NCI-H1436 treated with DMSO at 0.1 percent for 48 hours (cell line): ENCODE results near the gene NECTIN4.
"Not testable (repeated sequence)": the region's sequence is repeated elsewhere in the genome, so short reads cannot be mapped to it uniquely, and the experiment has no call there.

ENCODE experiments used
- DNase-seq: peaks from one replicate; lab custom pipeline; 2025; lab: John Stamatoyannopoulos, UW

NECTIN4 gene

DNA sequence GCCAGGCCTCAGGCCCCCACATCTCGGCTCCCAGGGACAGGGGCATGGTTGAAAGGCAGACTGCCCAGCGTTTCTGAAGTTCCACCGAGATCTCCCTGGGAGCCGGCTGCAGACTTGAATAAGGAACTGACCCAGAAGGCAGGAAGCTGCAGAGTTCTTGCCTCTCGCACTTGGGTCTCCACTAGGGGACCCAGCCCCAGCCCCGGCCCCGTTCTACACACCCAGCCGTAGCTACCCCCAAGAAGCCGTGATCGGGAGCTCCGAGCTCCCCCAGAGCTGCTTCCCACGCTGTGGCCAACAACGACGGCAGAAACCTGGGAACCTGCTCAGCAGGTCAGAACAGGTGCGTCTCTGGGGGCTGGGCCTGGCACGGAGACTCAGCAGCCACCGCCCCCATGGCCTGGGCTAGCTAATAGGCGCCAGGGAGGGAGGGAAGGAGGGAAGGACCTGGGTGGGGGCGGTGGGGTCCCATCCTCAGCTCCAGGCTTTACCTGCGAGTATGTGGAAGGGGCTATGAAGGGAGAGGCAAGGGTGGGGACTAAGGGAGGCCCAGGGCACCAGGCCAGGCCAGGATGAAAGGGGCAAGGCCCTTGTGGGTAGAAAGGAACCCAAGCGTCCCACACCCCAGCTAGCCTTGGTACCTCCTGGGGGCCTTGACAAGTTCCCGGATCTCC is at the start of gene NECTIN4:
Gene NECTIN4 (minus strand): TSS at position 308 of the 674 bp plus-strand sequence. CDS start 262 bp downstream, at position 46.
- DNase-seq = no peak

- DNase-seq = no peak
Observed at GRCh38 chr1:161138431-161138830, 49.1 kb upstream of the NECTIN4 start.

- no peak for DNase-seq
Observed at GRCh38 chr1:161137881-161138280, 48.5 kb upstream of the NECTIN4 start.

DNA sequence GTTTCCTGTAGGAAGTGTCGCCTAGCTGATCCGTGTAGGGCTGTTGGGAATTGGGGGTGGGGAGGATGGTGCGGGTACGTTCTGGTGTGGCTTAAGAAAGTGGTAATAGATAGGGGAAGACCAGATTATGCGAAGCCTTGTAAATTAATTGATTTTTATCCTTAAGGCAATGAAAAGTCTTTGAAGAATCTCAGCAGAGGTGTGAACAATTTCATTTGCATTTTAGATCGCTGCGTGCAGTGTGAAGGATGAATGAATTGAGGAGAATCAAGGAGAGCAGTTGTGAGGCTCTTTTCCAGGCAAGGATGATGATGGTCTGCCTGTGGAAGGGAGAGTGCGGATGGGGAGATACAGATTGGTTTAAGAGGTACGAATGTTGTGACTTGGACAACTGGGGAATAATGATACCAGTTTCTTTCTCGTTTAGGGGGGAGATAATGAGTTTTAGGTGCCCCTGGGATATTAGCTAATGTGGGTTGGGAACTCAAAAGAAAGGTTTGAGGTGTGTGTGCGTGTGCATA is 43.9 kb upstream of the NECTIN4 start:
- no peak for DNase-seq

- peak; percentile 85 for DNase-seq
Observed at GRCh38 chr1:161132410-161133219, 43.3 kb upstream of the NECTIN4 start, which contains the start of gene DEDD. Gene DEDD (minus strand): TSS chr1:161132667. CDS start chr1:161124462, 8,205 bp downstream.

DNA sequence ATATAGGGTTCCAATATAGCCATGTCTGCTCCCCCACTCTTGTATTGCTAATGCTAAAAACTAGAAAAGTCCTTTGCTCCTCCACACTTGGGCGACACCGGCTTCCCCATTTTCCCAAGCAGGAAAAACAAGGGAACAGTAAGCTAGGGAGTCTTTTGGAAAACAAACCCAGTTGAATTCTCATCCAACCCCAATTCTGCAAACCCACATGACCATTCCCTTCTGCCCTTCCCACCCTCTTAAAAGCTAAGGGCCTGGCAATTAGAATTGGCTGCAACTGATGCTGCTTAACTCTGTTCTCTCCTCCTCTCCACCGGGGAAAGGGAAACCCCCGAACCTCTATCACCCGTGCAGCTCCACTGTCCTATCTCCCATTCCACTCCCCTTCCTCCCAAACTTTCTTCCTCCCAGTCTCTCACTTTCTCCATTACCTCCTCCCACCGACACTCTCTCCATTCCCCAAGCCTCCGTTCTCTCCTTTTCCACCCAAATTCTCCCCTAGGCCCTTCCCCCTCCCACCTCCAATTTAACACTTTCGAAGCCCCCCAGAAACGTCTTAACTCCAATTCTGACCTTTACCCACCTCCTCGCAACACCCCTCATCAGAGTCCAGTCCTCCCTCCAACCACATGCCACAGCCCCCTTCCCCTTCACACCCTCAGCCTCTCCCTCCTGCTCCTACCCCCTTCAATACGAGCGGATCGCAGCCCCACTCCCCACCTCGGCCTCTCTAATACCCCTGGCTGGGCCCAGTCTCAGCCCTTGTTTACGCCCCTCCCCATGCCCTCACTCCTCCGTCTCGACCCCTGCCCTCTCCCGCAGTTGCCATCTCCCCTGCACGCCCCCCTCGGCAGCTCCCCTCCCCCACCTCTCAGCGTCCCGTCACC is 42.4 kb upstream of the NECTIN4 start:
- DNase-seq = no peak

GRCh38 chr1:161130266-161130665 is 40.9 kb upstream of the NECTIN4 start:
- no peak for DNase-seq

DNA sequence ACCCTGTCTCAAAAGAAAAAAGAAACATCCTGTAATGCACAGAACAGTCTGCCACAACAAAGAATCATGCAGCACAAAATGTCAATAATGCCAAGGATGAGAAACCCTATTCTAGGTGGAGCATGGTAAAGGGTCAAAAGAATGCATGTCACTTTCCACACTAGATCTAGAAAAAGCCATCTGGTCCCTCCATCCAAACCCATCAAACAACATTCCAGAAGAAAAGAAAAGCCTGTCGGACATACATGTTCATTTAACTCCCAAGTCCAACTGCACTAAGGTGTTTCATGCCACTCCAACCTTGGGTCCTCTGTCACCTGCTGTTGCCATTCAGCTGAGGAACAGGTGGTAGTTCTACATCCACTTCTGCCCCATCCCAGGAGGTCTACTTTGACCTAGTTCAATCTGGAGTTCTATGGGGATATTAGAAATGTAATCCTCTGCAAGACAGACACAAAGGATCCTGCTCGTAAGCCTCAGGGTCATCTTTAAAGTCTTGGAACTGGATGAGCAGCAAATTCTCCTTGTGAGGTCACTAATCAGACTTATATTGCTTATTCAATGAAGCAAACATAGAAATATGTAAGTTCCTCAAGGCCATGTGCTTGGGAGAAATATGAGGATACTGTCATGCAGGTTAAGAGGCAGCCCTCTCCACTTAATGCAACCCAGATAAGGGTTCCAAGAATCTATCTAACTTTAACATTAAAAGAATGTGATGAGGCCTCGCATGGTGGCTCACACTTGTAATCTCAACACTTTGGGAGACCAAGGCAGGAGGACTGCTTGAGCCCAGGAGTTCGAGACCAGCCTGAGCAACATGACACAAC is 39.4 kb upstream of the NECTIN4 start:
- DNase-seq = no peak

GRCh38 chr1:161127649-161128048 is 38.3 kb upstream of the NECTIN4 start:
- no peak for DNase-seq

GRCh38 chr1:161122967-161123366 is 33.6 kb upstream of the NECTIN4 start:
- no peak for DNase-seq

DNA sequence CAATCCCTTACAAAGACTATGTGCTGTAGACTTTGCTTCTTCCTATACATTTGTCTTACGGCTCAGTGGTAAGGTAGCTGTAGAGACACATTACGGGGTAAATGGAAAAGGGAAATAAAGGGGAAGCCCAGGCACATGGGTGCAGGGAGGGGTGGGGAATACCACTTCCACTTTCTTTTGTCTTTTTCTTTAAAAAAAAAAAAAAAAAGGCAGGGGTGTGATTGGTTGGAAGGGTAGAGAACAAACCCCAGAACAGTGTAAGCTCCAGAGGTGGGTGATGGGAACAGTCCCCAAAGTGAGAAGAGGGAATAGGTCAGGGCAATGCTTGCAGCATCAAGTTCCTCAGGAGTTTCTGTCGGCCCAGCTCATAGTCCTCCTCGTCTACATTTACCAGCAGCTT is 32.5 kb upstream of the NECTIN4 start:
- DNase-seq = no peak

- DNase-seq = no peak
Observed at GRCh38 chr1:161121042-161121650, 31.8 kb upstream of the NECTIN4 start.

DNA sequence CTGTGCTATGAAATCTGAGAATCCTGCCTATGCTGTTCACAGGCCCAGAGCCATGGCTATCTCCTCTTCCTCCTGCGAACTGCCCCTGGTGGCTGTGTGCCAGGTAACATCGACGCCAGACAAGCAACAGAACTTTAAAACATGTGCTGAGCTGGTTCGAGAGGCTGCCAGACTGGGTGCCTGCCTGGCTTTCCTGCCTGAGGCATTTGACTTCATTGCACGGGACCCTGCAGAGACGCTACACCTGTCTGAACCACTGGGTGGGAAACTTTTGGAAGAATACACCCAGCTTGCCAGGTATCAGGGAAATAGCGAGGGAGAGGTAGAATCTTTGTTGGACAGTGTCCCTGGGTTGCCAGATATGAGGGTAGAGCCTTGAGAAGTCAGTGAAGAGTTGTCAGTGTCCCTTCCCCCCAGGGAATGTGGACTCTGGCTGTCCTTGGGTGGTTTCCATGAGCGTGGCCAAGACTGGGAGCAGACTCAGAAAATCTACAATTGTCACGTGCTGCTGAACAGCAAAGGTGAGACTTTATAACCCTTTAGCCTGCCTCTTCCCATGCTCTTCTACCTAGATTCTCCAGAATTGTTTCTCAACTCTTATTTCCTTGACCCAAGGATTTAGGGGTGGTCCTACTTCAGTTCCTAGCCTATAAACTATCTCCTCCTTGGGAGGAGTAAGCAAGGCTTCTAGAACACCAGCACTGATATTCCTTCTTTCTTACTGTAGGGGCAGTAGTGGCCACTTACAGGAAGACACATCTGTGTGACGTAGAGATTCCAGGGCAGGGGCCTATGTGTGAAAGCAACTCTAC is 29.9 kb upstream of the NECTIN4 start:
- DNase-seq = no peak

DNA sequence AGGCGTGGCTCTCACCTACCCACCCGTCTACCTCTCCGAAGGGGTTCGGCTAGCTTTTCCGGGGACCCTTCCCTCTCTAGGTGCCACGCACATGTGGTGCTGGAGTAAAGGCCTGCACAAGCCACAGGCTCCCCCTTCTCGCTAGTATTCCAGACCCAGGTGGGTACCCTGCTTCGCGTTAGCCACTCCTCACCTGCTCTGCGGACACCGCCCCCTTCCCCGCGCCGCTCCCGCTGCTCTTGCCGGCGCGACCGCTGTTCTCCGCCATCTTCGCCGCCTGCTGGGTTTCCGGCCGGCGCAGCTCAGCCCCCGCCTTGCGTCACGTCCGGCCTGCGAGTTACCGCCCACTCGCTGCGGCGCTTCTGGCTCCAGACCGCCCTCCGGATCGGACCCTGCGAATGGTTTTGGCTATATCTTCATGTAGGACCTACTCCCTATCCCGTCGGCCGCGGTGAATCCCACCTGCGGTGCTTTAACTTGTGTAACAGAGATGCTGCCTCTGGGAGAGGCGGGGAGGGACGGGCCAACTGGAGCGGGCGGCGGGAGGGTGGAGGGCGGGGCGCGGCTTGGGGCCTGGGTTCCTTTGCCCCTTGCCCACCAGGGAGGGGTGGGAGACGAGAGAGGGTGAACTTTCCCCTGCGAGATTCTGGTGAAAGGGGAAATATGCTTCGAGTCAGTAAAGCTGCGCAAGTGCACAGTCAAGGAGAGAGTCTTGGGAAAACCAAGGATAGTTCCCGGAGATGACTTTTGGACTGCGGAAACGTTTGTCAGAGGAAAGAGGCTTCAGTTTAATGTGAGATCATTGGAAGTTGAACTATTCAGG is 28.6 kb upstream of the NECTIN4 start, which contains the start of the genes NIT1 and PFDN2:
Gene NIT1 (plus strand): TSS at position 347 of the 823 bp plus-strand sequence. CDS start 72 bp downstream, at position 419.
Gene PFDN2 (minus strand): TSS at position 279 of the 823 bp plus-strand sequence. CDS start 11 bp downstream, at position 268.
- DNase-seq = peak; percentile 6

- DNase-seq = not testable (repeated sequence)
Observed at GRCh38 chr1:161115961-161116360, 26.6 kb upstream of the NECTIN4 start.

DNA sequence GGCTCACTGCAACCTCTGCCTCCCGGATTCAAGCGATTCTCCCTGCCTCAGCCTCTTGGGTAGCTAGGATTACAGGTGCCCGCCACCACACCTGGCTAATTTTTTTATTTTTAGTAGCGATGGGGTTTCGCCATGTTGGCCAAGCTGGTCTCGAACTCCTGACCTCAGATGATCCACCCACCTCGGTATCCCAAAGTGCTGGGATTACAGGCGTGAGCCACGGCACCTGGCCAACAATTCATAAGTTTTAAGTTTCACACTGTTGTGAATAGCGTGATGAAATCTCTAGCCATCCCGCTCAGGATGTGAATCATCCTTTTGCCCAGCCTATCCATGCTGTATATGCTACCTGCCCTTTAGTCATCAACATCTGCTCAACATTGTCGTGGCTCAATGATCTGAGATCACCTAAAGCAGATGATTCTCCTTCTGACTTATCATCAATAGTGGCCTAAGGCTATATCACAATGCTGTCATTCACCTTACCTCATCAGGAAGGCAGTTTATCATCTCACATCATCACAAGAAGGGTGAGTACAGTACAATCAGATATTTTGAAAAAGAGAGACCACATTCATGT is 25.9 kb upstream of the NECTIN4 start:
- no peak for DNase-seq

GRCh38 chr1:161114556-161114955 is 25.2 kb upstream of the NECTIN4 start:
- DNase-seq = no peak

- no peak for DNase-seq
Observed at GRCh38 chr1:161113915-161114314, 24.6 kb upstream of the NECTIN4 start.
